Measurements from ENCODE around the gene TNS3.

GRCh38 chr7:47441796-47442604 lies 139.9 kb downstream of the TNS3 start:
- TF ChIP-seq POLR2A (IDR thresholded peaks at IDR 0.05; ENCODE audit: low read length) (no peak), GATA1 (IDR thresholded peaks at IDR 0.05; ENCODE audit: low read depth, low read length) (no peak)
